HG03354 (cell line): ENCODE data around the gene TBC1D22B.
"Not testable (repeated sequence)": the region's sequence is repeated elsewhere in the genome, so short reads cannot be mapped to it uniquely, and the experiment has no call there.

Experiments used
- ATAC-seq: cut with Tn5 transposase; IDR thresholded peaks from one replicate; pipeline ENCODE4 v1.9.1; 2021; ENCODE audit warnings: mild to moderate bottlenecking; ENCODE audit not compliant: unreplicated experiment, poor library complexity, severe bottlenecking

The TBC1D22B gene

DNA sequence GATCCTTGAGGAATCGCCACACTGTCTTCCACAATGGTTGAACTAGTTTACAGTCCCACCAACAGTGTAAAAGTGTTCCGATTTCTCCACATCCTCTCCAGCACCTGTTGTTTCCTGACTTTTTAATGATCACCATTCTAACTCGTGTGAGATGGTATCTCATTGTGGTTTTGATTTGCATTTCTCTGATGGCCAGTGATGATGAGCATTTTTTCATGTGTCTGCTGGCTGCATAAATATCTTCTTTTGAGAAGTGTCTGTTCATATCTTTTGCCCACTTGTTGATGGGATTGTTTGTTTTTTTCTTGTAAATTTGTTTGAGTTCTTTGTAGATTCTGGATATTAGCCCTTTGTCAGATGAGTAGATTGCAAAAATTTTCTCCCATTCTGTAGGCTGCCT lies 88.2 kb downstream of the TBC1D22B start:
- not testable (repeated sequence) for ATAC-seq

DNA sequence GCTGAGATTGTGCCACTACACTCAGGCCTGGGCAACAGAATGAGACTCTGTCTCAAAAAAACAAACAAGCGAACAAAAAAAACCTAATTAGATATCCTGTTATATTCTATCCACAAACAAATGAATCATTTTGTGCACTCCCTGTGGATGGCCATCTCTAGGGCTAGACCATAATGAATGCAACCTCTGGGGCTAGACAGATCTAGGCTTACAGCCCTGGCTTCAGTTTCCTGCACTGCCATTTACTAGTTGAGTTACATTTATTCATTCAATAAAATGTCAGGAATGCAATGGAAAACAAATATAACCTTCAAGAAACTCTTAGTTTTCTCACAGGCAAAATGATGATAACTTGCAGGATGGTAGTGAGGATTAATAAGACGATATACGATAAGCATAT lies 89.6 kb downstream of the TBC1D22B start:
- ATAC-seq: no peak

DNA sequence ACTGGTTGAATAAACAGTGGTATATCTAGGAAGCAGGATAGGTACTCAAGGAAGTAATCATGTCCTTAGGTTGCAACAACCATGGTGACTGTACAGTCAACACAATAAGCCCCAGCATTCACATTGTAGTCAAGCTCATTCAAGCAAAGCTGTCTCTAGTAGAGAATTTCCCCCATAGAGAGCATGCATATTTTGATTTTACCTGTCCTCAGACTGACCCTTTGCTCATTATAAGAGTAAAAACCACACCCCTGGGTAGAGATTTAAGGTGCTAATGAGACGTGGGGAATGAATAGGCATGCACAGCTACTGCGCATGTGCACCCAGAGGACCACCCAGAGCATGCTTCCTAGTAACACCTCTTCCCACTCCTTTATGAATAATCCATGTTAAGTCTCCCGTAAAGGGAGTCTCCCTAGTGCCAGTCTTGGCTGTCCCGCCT lies 90.1 kb downstream of the TBC1D22B start:
- ATAC-seq: no peak

DNA sequence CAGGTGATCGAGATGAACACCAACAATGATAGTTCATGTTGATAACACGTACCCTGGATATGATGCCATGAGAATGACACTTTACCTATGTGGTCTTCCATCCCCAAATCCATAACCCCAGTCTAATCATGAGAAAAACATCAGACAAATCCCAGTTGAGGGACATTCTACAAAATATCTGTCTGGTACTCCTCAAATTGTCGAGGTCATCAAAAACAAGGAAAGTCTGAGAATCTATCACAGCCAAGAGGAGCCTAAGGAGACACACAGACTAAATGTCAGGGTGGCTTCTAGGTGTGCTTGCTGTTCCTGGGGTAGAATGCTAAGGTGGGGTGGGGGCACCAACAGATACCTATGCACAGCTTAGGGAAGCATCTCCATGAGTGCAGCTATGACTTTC lies 93.5 kb downstream of the TBC1D22B start:
- no peak for ATAC-seq

DNA sequence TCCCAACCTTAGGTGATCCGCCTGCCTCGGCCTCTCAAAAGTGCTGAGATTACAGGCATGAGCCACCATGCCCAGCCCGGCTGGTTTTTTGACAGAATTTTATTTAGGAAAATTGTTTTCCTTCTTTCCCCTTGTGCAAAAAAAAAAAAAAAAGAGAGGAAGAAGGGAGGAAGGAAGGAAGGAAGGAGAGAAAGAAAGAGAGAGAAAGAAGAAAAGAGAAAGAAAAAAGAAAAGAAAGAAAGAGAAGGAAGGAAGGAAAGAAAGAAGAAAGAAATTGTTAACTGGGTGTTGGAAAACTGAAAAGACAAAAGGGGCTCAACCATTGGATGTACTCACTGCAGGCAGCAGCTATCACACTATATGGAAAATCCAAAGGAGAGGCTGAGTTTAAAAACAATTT lies 94.8 kb downstream of the TBC1D22B start:
- no peak for ATAC-seq

DNA sequence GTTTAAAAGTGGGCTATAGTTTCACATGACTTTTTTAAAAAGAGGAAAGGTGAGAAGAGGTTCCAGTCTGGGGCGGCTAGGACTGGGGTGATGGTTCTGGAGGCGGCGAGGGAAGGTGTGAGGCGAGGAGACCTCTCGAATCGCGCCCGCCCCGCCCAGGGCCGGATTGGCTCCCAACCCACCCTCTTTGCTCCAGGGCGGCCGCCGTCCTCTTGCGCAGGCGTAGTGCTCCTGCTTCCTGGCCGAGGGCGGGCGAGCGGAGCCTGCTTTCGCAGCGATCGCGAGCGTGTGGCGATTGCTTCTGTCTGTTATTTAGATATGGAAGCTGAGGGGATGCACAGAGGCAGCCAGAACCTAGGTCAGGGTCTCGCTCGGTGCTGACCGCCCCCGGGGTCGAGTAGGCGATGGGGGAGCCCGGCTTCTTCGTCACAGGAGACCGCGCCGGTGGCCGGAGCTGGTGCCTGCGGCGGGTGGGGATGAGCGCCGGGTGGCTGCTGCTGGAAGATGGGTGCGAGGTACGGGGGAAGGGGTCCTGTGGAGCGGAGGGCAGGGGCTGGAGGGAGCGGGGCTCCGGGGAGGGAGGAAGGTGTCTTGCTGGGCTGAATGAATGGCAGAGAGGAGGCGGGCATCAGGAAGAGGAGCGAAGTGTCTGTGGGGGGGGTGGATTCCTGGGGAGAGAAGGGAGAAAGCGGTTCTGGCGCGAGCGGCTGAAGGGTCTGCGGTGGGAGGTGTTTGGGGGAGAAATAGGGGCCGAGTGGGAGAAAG lies 96.4 kb downstream of the TBC1D22B start, which contains the start of gene RNF8:
TSS of gene RNF8 (plus strand) at position 223 of the 765 bp plus-strand sequence. CDS start at position 405, 182 bp downstream.
- peak; percentile 87 for ATAC-seq

DNA sequence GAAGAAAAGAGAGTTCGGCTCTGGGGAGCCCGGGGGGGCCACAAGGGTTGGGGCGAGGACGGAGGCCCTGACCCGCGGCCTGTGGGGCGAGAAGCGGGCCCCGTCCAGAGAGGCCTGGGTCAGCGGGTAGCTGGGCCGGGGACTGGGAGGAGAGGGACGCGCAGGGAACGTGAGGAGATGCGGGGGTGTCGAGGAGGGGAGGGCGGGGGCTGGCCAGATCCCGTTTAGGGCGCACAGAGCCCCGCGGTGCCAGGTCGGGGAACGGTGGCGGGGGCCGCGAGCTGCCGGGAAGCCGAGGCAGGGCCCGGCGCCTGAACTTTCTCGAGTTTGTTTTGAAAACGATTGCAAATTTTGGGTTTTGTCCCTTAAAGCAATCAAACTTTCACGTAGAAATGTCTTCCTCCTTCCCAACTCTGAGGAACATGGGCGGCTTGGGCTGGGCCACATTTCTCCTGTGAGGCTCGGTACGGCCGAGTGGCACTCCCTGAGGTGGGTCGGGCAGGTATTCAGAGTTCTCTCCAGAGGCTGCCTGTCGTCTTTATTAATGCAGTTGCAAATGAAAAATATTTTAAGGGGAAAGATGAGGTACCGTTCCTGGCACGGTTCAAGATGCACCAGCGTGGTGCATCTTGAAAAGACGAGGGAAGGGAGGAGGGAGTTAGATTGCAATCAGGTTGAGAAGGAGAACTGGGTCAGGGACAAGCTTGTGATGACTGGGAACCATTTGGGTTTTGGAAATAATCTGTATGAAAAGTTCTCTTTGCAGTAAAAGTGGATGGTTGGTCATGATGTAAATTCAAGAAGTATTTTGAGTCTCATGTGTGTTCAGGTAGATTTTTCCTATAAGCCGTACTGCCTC lies 97.2 kb downstream of the TBC1D22B start:
- ATAC-seq: no peak

DNA sequence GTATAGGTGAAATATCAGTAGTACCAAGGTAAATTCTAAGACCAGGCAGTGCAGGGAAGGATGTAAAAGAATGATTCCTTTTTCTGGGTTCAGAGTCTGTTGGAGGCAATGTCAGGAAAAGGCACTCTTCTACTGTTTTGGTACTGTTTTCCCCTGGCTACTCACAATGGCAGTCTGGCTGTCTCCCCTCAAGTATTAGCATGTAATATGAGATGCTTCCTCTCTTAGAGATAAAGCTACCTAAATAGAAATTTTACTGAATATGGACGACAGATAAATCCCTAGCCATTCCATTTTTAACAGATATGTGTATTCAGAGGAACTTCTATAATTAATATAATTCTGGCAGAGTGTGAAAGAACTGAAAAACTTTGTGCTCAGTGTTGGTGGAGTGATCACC lies 99.7 kb downstream of the TBC1D22B start:
- no peak for ATAC-seq

DNA sequence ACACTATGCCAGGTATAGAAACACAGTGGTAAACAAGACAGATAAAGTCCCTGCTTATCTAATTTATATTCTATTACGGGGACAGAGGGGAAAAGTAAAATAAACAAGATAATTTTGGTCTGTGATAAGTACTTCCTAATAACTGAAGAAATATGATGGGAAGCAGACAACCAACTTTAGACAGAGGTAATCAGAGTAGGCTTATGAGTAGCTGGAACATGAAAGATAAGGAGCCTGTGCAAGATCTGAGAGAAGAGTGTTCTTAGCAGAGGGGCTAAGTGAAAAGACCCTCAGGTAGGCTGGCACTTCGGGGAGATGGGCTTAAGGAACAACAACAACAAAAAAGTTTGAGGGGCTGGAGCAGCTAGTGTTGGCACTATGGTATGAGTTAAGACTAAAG lies 100.3 kb downstream of the TBC1D22B start:
- ATAC-seq: no peak

DNA sequence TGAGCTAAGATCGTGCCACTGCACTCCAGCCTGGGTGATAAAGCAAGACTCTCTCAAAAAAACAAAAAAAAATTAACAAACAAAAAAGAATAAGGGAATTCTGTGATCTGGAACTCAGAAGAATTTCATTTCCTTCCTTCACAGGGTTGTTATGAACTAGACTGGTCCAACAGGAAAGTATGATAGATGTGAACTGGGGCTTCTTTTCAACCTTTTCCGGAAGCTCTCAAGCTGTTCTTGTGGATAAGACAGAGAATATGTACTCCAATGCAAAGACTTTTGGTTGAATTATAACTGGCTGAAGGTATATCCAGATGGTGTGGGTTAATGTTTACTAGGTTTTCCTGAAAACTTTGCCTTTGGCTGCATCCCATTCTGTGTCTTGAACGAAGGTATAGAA lies 101.5 kb downstream of the TBC1D22B start:
- ATAC-seq: no peak

DNA sequence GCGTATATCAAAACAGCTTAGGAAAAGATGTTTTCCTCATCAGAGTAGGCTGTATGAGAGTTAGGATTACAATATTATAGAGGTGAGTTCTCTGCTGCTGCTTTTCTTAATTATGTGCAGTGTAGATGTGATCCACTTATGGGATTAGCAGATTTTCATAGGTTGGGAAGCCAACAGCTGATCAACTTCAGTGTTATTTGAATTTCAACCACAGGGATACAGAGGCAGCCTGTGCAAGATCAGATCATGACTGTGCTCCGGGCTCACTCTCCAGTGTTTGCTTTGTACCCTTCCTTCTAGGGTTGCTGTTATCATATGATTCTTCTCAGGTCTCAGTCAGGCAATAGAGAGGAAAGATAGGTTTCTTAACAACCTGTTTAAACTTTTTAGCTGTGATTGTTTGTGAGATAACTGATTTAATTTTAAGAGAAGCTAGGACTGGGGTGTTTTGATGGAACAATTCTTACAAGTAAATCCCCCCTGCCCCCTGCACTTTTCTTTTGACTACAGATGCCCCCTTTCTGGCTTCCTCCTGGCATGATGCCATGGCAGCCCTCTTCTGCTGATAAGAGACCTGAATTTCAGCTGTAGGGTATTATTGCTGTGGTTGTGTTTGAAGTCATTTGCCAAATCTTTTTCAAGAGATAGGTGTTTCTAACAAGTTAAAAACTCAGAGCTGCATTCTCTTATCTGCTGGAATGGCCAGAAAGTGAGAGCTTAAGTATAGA lies 104.7 kb downstream of the TBC1D22B start:
- ATAC-seq: no peak

DNA sequence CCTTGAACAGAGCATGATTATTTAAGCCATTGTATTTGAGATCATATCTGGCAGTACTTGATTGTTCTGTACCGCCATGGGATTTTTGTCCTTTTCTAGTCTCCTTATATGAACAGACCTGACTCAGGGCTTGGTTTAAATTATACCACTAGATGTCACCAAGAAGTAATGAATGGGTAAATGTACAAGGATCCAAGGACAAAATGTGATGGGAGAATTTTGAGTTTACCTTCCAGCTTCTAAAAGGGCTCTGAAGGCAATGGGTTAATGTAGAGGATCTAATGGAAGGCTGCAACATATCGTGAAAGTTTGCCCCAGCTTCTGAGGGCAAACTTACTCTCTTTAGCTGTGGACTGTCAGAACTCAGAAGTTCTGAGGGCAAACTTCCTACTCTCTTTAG lies 108.2 kb downstream of the TBC1D22B start:
- no peak for ATAC-seq

DNA sequence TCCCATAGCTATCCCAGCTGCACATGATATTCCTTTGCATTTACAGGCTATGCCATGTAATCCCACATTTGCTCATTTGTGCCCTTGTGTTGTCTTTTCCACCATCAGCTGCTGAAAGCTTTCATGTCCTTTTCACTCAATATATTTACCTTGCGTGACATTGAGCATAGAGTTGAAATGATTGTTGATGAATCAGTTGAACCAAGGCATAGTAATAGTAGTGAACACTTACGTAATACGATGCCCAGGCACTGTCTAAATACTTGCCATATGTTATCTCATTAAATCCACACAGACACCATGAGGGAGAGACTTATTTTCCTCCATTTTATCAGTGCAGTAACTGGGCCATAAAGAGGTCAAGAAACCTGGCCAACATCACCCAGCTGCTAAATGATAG lies 109.3 kb downstream of the TBC1D22B start:
- ATAC-seq: no peak

DNA sequence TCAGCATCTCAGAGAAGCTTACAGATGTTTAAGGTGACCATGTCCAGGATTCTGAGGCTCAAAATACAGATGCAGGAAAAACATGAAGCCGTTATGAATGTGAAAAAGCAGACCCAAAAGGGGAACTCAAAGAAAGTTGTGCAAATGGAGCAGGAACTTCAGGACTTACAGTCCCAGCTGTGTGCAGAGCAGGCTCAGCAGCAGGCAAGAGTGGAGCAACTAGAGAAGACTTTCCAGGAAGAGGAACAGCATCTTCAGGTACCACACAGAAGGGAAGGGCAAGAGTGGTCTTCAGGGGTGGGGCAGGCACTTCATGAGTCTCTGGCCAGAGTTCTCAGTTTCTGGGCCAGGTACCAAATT lies 111.4 kb downstream of the TBC1D22B start:
- no peak for ATAC-seq

DNA sequence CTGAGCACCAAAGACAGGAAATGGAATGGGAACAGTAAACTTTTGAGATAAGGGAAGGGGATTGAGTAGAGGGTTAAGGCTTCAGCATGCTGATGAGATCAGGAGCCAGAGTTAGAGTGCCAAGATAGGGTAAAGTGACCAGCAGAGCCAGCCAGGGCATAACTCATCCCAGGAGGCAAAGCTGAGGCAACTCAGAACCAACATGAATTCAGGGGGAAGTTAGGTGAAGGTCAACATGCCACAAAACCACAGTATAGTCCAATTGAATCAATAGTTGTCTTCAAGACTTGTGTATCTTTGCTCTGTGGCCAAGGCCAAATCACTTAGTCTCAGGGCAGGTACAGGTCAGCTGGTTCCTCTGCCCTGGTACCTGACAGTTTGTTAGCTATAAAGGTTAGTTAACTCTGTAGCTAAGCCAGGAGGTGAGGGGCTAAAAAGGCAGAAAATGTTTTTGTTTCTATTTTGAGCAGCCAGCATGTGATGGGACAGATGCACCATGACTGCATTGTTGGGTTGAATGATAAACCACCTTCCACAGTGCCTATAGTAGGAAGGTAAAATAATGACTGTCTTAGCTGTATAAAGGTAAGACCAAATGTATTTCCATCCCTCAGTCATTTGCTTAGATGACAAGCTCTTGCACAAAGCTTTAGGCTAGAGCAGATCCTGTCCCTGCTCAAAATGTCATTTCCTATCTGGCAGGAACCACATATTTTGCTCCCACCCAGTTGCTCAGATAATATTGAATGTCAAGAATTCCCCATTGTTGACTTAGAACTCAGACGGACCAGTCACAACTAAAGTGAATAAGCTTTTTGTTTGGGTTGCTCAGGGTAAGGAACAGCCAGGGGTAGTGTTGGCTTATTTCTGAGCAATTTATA lies 112.0 kb downstream of the TBC1D22B start:
- ATAC-seq: no peak

DNA sequence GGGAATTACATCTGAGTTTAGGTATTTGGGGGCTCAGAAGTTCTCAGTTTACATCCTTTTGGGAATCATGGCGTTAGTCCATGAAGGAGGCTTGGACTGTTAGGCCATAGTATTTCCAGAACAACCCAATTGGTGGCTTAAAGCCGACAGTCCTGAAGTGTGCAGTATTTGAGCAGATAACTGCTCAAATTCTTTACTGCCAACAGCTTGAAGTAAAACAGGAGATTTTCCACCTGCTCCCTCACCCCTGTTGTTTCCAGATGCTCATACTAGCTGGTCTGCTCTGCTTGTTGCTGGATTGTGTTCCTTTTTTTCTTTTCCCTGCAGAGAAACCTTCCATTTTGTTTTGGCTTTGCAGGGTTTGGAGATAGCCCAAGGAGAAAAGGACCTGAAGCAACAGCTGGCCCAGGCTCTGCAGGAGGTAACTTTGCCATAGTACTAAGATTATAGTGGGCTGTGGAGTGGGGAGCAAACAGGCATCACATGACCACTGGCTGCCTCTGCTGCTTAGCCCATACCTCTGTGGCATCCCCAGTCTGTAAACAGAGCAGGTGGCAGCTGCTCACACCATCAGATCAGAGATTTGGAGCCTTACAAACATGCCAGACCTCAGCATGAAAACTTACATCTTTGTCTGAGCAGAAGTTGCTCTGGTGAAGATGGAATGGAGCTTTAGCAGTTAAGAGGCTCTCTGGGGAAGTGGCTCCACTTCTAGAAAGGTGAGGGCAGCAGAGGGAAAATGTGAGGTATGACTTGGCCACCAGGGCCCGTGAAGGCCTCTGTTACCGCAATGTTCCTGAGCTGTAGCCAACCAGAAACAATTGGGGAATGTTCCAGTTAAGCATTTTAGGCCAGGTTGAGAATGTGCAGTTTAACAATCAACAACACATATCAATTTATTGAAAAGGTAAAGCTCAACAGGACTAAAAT lies 113.8 kb downstream of the TBC1D22B start:
- no peak for ATAC-seq

DNA sequence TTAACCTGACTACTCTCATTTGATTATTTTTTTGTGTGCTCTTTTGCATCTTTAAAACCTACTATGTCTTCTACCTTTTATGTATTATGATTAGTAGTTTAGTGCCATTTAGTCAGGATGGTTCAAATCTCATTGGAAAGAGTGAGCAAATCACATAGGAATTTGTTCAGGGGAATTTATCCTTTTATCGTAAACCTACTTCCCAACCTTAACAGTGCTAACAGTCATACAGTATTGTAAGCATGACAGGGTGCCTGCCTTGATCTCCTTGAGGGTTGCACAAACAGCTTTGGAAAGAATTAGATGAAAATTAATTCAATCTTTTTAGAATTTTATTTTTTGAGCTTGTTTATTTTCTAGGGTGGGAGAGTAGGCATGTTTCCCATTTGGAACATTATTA lies 114.5 kb downstream of the TBC1D22B start:
- no peak for ATAC-seq

DNA sequence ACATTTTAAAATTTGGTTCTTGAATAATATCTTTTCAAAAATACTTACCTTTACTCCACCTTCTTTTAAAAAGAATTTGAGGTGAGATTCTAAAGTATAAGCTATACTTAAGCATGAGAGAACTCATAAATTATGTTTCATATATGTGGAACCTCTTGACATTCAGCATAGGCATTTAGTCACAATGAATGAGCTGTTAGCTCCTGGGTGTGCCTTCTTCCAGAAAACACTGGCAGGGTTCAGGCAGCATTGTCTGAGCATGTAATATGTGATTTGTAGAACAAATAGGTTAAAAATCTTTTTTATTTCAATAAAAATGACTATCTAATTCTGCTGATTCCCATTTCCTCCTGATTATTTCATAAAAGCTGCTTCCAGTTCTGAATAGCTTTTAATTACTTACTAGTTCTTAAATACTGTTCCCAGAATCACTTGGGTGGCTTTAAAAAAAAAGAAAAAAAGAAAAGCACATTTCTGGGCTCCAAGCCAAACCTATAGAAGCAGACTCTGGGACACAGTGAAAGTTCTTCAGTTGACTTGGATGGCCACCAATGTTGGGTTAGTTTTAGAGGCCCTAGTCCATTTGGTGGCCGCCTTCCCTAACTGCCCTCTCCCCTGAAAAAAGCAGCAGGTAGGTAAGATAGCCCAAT lies 116.4 kb downstream of the TBC1D22B start:
- ATAC-seq: no peak
